ENCODE results near the gene RIC8B. TPM values are rescaled to one million over a fixed set of nuclear protein-coding genes. Genes with fewer than 3 reads are reported as not detected.
"Not testable (repeated sequence)": the region's sequence is repeated elsewhere in the genome, so short reads cannot be mapped to it uniquely, and the experiment has no call there.

Gene RIC8B, protein sequence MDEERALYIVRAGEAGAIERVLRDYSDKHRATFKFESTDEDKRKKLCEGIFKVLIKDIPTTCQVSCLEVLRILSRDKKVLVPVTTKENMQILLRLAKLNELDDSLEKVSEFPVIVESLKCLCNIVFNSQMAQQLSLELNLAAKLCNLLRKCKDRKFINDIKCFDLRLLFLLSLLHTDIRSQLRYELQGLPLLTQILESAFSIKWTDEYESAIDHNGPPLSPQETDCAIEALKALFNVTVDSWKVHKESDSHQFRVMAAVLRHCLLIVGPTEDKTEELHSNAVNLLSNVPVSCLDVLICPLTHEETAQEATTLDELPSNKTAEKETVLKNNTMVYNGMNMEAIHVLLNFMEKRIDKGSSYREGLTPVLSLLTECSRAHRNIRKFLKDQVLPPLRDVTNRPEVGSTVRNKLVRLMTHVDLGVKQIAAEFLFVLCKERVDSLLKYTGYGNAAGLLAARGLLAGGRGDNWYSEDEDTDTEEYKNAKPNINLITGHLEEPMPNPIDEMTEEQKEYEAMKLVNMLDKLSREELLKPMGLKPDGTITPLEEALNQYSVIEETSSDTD
- 25.4 TPM for total RNA-seq
- long read RNA-seq, full-length matches to known transcripts: 51 of 67 reads
- long read RNA-seq, partial matches to known transcripts: 5 of 67 reads
- long read RNA-seq, other reads (novel, unspliced or antisense): 11 of 67 reads

DNA sequence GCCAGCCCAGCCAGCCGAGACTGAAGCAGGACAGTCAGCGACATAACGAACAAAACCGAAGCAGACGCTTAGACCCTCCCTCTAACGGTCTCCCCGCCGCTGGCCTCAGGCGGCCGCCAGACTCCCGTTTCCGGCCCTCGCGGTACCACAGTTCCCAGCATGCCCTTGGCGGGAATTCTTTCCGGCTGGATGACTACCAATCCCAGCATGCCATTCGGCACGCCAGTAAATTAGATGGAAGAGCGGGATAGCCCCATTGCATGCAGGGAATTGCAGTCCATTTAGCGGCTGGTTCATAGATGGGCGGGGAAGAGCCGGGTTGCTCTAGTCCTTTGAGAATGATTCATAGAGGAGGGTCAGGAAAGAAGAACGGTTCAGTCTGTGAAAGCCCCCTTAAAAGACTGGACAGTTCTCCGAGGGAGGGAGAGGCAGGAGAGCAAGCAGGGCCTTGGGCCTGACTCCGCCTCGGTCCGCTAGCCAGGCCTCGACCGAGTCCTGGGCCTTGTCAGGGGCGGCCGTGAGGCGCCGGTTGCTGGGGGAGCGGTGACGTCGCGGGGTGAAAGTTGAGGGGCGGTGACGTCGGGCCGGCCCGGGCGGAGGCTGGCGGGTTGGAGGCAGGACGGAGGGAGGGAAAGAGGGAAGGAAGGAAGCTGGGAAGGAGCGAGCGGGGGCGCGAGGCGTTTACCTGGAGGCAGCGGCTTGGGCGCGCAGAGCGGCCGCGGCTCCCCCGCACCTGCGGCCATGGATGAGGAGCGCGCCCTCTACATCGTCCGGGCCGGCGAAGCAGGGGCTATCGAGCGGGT is at the start of gene RIC8B:
RIC8B (plus strand) TSS at position 678 of the 803 bp plus-strand sequence; CDS start at position 742, 64 bp downstream.
- ATAC-seq (ENCODE audit: poor library complexity) (peak; percentile 97), DNase-seq (peak; percentile 95)
- intact Hi-C loops (cut with DNase I): loop anchor here (5.0 to 10.0 kb wide), 2 partner anchors 68 to 181 kb away; partner anchors contain the start of gene TMEM263

DNA sequence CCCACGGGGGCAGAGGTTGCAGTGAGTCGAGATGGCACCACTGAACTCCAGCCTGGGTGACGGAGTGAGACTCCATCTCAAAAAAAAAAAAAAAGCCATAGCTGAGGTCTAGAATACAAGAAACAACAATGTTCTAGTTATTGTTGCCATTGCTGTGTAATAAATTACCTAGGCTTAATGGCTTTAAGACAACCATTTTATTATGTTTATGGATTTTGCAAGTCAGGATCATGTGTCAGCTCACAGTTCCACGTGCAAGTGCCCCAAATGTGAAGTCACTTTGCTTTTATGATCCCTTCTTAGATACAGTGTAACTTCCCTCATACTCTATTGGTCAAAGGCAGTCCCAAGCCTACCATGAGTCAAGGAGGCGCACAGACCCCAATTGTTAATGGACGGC is 49.5 kb upstream of the RIC8B start:
- DNase-seq (no peak), ATAC-seq (ENCODE audit: poor library complexity) (no peak)
- intact Hi-C loops (cut with DNase I): no loop called here

DNA sequence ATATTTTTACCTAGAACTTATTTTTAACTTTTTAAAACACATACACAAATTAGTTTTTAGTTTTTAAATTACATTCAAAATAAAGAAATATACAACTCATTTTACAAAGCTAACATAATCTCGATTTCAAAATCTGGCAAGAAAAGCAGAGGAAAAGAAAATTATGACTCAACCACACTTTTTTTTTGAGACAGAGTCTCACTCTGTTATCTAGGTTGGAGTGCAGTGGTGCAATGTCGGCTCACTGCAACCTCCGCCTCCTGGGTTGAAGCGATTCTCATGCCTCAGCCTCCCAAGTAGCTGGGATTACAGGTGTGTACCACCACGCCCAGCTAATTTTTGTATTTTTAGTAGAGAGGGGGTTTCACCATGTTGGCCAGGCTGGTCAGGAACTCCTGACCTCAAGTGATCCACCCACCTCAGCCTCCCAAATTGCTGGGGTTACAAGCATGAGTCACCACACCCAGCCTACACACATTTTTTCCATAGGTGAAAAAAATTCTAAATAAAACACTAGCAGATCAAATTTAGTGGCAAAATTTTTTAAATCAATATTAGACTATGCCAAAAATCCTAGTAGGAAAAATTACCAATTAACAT is 47.8 kb upstream of the RIC8B start:
- intact Hi-C loops (cut with DNase I); ATAC-seq (ENCODE audit: poor library complexity); DNase-seq: not testable (repeated sequence)

DNA sequence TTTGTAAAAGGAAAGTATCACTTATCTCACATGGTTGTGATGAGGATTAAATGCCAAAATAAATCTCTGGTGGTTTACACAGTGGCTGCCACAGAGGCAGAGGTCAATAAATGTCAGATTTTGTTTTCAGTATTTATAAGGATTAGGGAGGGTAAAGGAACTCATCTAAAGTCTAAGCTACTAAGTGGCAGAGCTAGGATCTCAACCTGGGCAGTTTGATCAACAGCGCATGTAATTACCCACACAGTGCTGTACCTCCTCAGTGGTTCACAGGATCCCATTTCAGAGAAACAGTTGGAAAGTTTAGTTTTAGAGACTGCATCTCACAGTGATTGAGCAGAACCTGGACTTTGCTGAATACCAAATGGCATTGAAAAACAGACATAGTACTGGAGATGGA is 44.9 kb upstream of the RIC8B start:
- DNase-seq: no peak
- intact Hi-C loops (cut with DNase I): no loop called here
- ATAC-seq (ENCODE audit: poor library complexity): no peak

- DNase-seq: no peak
- no peak for ATAC-seq (ENCODE audit: poor library complexity)
- intact Hi-C loops (cut with DNase I): no loop called here
Measured at GRCh38 chr12:106732890-106733289, 41.6 kb upstream of the RIC8B start.

DNA sequence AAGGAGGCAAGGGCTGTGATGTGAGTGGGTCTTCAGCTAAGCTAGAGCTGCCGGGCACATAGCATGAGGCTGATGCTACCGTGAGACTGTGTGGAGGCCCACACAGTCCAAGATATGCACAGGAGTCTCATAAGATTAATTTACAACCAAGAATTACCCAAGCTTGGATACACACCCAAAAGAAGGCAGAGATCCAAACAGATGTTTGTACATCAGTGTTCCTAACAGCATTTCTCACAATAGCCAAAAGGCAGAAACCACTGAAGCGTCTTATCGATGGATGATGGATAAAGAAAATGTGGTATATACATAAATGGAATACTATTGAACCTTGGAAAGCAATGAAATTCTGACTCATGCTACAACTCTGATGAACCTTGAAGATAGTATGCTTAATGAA is 40.8 kb upstream of the RIC8B start:
- intact Hi-C loops (cut with DNase I): no loop called here
- no peak for ATAC-seq (ENCODE audit: poor library complexity)
- no peak for DNase-seq

DNA sequence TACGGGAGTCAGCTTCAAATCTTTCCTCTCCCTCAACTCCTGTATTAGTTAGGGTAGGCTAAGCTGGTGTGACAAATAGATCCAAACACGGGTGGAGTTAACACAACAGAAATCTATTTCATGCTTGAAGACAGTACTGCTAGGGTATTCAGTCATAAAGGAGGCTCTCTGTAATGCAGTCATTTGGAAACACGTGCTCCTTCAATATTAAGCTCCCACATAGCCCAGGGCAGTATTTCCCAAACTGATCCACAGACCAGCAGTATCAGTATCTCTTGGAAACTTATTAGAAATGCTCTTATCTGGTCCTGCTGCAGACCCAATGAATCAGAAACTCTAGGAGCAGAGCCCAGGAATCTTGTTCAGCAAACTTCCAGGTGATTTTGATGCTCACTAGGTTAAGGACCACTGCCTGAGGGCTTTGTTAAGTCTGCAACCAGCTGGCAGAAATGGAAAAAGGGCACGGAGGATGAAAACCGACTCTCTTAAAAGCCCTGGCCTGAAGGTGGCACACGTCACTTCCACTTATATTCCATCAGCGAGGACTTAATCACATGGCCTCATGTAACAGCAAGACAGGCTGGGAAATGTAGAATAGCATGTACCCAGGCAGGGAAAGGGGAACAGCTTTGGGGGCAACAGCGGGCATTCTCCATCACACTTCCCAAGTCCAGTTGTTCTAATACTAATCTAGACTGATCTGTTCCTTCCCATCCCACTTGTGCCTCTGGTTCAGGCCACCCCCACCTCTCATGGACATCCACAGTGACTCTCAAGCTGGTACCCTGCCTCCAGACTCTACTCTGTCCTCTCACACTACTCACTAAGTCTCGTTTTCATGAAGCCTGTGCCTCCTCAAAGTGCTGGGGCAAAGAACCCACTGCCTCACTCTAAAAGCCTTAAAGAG is 38.2 kb upstream of the RIC8B start:
- intact Hi-C loops (cut with DNase I): no loop called here
- peak; percentile 38 for ATAC-seq (ENCODE audit: poor library complexity)
- DNase-seq: no peak

- ATAC-seq (ENCODE audit: poor library complexity) (peak; percentile 85), DNase-seq (no peak)
- intact Hi-C loops (cut with DNase I): no loop called here
Measured at GRCh38 chr12:106739318-106739717, 35.2 kb upstream of the RIC8B start.

- ATAC-seq (ENCODE audit: poor library complexity): peak; percentile 47
- DNase-seq: no peak
- intact Hi-C loops (cut with DNase I): no loop called here
Measured at GRCh38 chr12:106739815-106740530, 34.5 kb upstream of the RIC8B start.

GRCh38 chr12:106740818-106741217 is 33.7 kb upstream of the RIC8B start:
- ATAC-seq (ENCODE audit: poor library complexity): no peak
- no peak for DNase-seq
- intact Hi-C loops (cut with DNase I): no loop called here

- DNase-seq: no peak
- intact Hi-C loops (cut with DNase I): no loop called here
- ATAC-seq (ENCODE audit: poor library complexity): no peak
Measured at GRCh38 chr12:106741247-106741646, 33.2 kb upstream of the RIC8B start.

GRCh38 chr12:106743270-106743988 is 31.1 kb upstream of the RIC8B start:
- intact Hi-C loops (cut with DNase I): no loop called here
- DNase-seq (no peak), ATAC-seq (ENCODE audit: poor library complexity) (no peak)

DNA sequence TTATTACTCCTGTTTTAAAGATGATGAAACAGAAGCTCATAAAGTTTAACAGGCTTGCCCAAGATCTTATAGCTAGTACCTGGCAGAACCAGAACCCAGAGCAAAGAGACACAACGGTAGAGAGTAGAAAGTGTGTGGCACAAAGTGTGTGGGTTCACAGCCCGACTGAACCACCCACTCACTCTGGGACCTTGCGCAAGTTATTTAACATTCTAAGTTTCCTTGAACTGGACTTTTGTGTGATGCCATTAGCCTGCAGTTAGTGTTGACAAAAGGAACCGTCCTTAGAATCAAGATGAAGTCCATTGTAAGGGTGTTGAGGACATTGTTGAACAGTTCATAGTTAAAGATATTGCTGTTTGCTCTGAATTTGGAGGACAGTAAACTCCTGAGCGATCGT is 29.9 kb upstream of the RIC8B start:
- no peak for DNase-seq
- intact Hi-C loops (cut with DNase I): no loop called here
- no peak for ATAC-seq (ENCODE audit: poor library complexity)

DNA sequence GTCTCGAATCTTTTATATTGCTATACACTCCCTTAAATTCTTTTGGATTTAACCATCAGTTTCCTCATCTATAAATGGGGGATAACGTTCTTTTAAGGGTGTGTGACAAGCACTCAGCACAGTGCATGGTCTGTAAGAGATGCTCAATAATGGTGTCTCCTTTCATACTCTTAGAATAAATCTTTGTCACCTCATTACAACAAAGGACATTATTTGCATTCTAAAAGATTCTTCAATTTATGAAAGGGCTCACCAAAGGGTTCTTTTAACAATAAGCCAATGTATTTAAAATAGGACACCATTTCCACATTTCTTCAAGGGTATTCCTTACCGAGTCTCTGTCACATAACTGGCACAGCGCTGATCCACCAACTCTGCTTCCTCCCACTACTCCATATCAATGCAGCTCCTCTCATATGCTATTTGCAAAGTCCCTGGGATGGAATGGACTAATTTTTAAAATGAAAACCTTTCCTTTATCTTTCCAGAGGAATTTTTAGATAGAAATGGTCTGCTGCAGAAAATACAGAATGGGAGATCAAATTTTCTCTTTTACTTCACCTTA is 29.2 kb upstream of the RIC8B start:
- intact Hi-C loops (cut with DNase I): no loop called here
- DNase-seq (no peak), ATAC-seq (ENCODE audit: poor library complexity) (no peak)

DNA sequence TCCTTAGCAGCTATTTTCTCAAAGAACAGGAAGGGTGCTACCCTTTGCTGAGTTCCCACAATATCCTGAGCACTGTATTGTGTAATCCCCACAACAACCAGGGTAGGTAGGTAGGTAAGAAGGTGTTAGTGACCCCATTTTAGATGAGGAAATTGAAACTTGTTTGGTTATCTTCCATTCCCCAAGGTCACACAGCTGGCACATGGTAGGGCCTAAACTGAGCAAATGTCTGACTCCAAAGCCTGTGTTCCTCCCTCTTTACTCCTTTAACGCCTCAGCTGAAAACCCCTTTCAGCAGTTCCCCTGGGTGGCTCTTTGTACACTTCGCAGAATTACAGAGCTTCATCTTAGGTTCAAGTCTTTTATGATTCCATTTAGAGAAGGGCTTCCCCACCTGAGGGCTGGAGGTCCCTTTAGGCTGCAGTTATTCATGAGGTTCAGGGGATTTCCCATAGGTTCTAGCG is 26.5 kb upstream of the RIC8B start:
- no peak for DNase-seq
- ATAC-seq (ENCODE audit: poor library complexity): no peak
- intact Hi-C loops (cut with DNase I): no loop called here

- DNase-seq (no peak), ATAC-seq (ENCODE audit: poor library complexity) (no peak)
- intact Hi-C loops (cut with DNase I): no loop called here
Measured at GRCh38 chr12:106750524-106750923, 24.0 kb upstream of the RIC8B start.
